ENCODE measurements around the gene LYPLAL1. TPM values are rescaled to one million over a fixed set of nuclear protein-coding genes. Genes with fewer than 3 reads are reported as not detected.

The LYPLAL1 gene
- total RNA-seq, 2 experiments from 2014 or later, result 23.1 to 24.0 TPM

GRCh38 chr1:219149009-219149577 lies 24.6 kb upstream of the LYPLAL1 start:
- H3K4me3 Mint-ChIP-seq, result no peak overlapping the region
- no peaks in the 10 kb centered on the region for H3K36me3 Mint-ChIP-seq
- CTCF ChIA-PET, result no interaction called here
- intact Hi-C loops (cut with micrococcal nuclease), result no loop called here
- POLR2A ChIA-PET, result no interaction called here
- DNase-seq, result no peak
- no peaks in the 10 kb centered on the region for H3K4me1 Mint-ChIP-seq (ENCODE audit: low read depth)
- H3K27me3 Mint-ChIP-seq, result peaks cover 4% of the 10 kb centered on the region
- no peaks in the 10 kb centered on the region for H3K9me3 Mint-ChIP-seq
- no peak overlapping the region for H3K27ac Mint-ChIP-seq

GRCh38 chr1:219149953-219150352 lies 23.7 kb upstream of the LYPLAL1 start:
- no peak for DNase-seq
- POLR2A ChIA-PET, result no interaction called here
- H3K4me3 Mint-ChIP-seq, result no peak overlapping the region
- H3K27me3 Mint-ChIP-seq, result peaks cover 4% of the 10 kb centered on the region
- CTCF ChIA-PET, result no interaction called here
- H3K4me1 Mint-ChIP-seq (ENCODE audit: low read depth), result no peaks in the 10 kb centered on the region
- intact Hi-C loops (cut with micrococcal nuclease), result no loop called here
- H3K9me3 Mint-ChIP-seq, result no peaks in the 10 kb centered on the region
- H3K27ac Mint-ChIP-seq, result no peak overlapping the region
- H3K36me3 Mint-ChIP-seq, result no peaks in the 10 kb centered on the region

- intact Hi-C loops (cut with micrococcal nuclease), result no loop called here
- POLR2A ChIA-PET, result no interaction called here
- Mint-ChIP-seq H3K27ac (no peak overlapping the region), H3K36me3 (no peaks in the 10 kb centered on the region), H3K27me3 (peaks cover 4% of the 10 kb centered on the region), H3K4me3 (no peak overlapping the region), H3K4me1 (ENCODE audit: low read depth) (no peaks in the 10 kb centered on the region), H3K9me3 (no peaks in the 10 kb centered on the region)
- DNase-seq, result no peak
- CTCF ChIA-PET, result no interaction called here
These were observed 22.8 kb upstream of the LYPLAL1 start for GRCh38 chr1:219150913-219151312.

GRCh38 chr1:219151467-219151866 lies 22.2 kb upstream of the LYPLAL1 start:
- no peaks in the 10 kb centered on the region for H3K4me1 Mint-ChIP-seq (ENCODE audit: low read depth)
- no peak overlapping the region for H3K4me3 Mint-ChIP-seq
- ChIA-PET CTCF (no interaction called here), POLR2A (no interaction called here)
- H3K27me3 Mint-ChIP-seq, result peaks cover 4% of the 10 kb centered on the region
- H3K27ac Mint-ChIP-seq, result no peak overlapping the region
- H3K9me3 Mint-ChIP-seq, result no peaks in the 10 kb centered on the region
- no peaks in the 10 kb centered on the region for H3K36me3 Mint-ChIP-seq
- intact Hi-C loops (cut with micrococcal nuclease), result no loop called here
- no peak for DNase-seq

- no peak for DNase-seq
- Mint-ChIP-seq H3K27me3 (peaks cover 4% of the 10 kb centered on the region), H3K4me1 (ENCODE audit: low read depth) (no peaks in the 10 kb centered on the region), H3K36me3 (no peaks in the 10 kb centered on the region), H3K9me3 (no peaks in the 10 kb centered on the region), H3K27ac (no peak overlapping the region), H3K4me3 (no peak overlapping the region)
- ChIA-PET POLR2A (no interaction called here), CTCF (no interaction called here)
- intact Hi-C loops (cut with micrococcal nuclease), result no loop called here
These were observed 20.9 kb upstream of the LYPLAL1 start for GRCh38 chr1:219152751-219153150.

GRCh38 chr1:219153723-219154122 lies 20.0 kb upstream of the LYPLAL1 start:
- no peak overlapping the region for H3K27ac Mint-ChIP-seq
- no peak overlapping the region for H3K4me3 Mint-ChIP-seq
- peaks cover 4% of the 10 kb centered on the region for H3K27me3 Mint-ChIP-seq
- ChIA-PET CTCF (interaction anchor here (0.6 kb wide), 1 partner anchor 824 kb away, joined by 4 read pairs; no protein-coding TSS in a partner anchor), POLR2A (no interaction called here)
- no peaks in the 10 kb centered on the region for H3K4me1 Mint-ChIP-seq (ENCODE audit: low read depth)
- no peaks in the 10 kb centered on the region for H3K36me3 Mint-ChIP-seq
- intact Hi-C loops (cut with micrococcal nuclease), result no loop called here
- H3K9me3 Mint-ChIP-seq, result no peaks in the 10 kb centered on the region
- no peak for DNase-seq

GRCh38 chr1:219155135-219155534 lies 18.5 kb upstream of the LYPLAL1 start:
- H3K4me1 Mint-ChIP-seq (ENCODE audit: low read depth), result no peaks in the 10 kb centered on the region
- no peak overlapping the region for H3K27ac Mint-ChIP-seq
- H3K9me3 Mint-ChIP-seq, result no peaks in the 10 kb centered on the region
- H3K27me3 Mint-ChIP-seq, result peaks cover 4% of the 10 kb centered on the region
- DNase-seq, result no peak
- H3K36me3 Mint-ChIP-seq, result no peaks in the 10 kb centered on the region
- intact Hi-C loops (cut with micrococcal nuclease), result no loop called here
- no peak overlapping the region for H3K4me3 Mint-ChIP-seq
- POLR2A ChIA-PET, result no interaction called here
- CTCF ChIA-PET, result no interaction called here

GRCh38 chr1:219159946-219160645 lies 13.6 kb upstream of the LYPLAL1 start:
- ChIA-PET POLR2A (no interaction called here), CTCF (no interaction called here)
- Mint-ChIP-seq H3K4me3 (no peak overlapping the region), H3K36me3 (no peaks in the 10 kb centered on the region), H3K4me1 (ENCODE audit: low read depth) (no peaks in the 10 kb centered on the region), H3K27ac (no peak overlapping the region), H3K9me3 (no peaks in the 10 kb centered on the region), H3K27me3 (peaks cover 11% of the 10 kb centered on the region)
- no peak for DNase-seq
- intact Hi-C loops (cut with micrococcal nuclease), result no loop called here

- no peak overlapping the region for H3K4me3 Mint-ChIP-seq
- intact Hi-C loops (cut with micrococcal nuclease), result no loop called here
- H3K9me3 Mint-ChIP-seq, result no peaks in the 10 kb centered on the region
- no peak for DNase-seq
- ChIA-PET POLR2A (no interaction called here), CTCF (no interaction called here)
- no peaks in the 10 kb centered on the region for H3K36me3 Mint-ChIP-seq
- peaks cover 15% of the 10 kb centered on the region for H3K27me3 Mint-ChIP-seq
- H3K4me1 Mint-ChIP-seq (ENCODE audit: low read depth), result no peaks in the 10 kb centered on the region
- H3K27ac Mint-ChIP-seq, result no peak overlapping the region
These were observed 12.7 kb upstream of the LYPLAL1 start for GRCh38 chr1:219160967-219161366.

GRCh38 chr1:219161371-219161770 lies 12.3 kb upstream of the LYPLAL1 start:
- POLR2A ChIA-PET, result no interaction called here

GRCh38 chr1:219163401-219163954 lies 10.2 kb upstream of the LYPLAL1 start:
- H3K4me1 Mint-ChIP-seq (ENCODE audit: low read depth), result no peaks in the 10 kb centered on the region
- no peaks in the 10 kb centered on the region for H3K36me3 Mint-ChIP-seq
- H3K9me3 Mint-ChIP-seq, result no peaks in the 10 kb centered on the region
- ChIA-PET CTCF (no interaction called here), POLR2A (no interaction called here)
- peaks cover 15% of the 10 kb centered on the region for H3K27me3 Mint-ChIP-seq
- H3K4me3 Mint-ChIP-seq, result no peak overlapping the region
- DNase-seq, result no peak
- no peak overlapping the region for H3K27ac Mint-ChIP-seq
- intact Hi-C loops (cut with micrococcal nuclease), result no loop called here

More at GRCh38 chr1:219161371-219161770, 12.3 kb upstream of the LYPLAL1 start:
- Mint-ChIP-seq H3K4me1 (ENCODE audit: low read depth) (no peaks in the 10 kb centered on the region), H3K4me3 (no peak overlapping the region), H3K27ac (no peak overlapping the region), H3K36me3 (no peaks in the 10 kb centered on the region), H3K9me3 (no peaks in the 10 kb centered on the region), H3K27me3 (peaks cover 15% of the 10 kb centered on the region)
- no peak for DNase-seq
- intact Hi-C loops (cut with micrococcal nuclease), result no loop called here
- CTCF ChIA-PET, result no interaction called here

- no peak overlapping the region for H3K27ac Mint-ChIP-seq
- DNase-seq, result no peak
- H3K27me3 Mint-ChIP-seq, result no peaks in the 10 kb centered on the region
- ChIA-PET POLR2A (no interaction called here), CTCF (no interaction called here)
- H3K36me3 Mint-ChIP-seq, result peaks cover 3% of the 10 kb centered on the region
- peaks cover 26% of the 10 kb centered on the region for H3K4me1 Mint-ChIP-seq (ENCODE audit: low read depth)
- H3K9me3 Mint-ChIP-seq, result no peaks in the 10 kb centered on the region
- intact Hi-C loops (cut with micrococcal nuclease), result loop anchor here (5.0 kb wide), 3 partner anchors 114 to 1539 kb away; partner anchors contain the start of genes GPATCH2 and SPATA17
- H3K4me3 Mint-ChIP-seq, result no peak overlapping the region
These were observed 2.3 kb upstream of the LYPLAL1 start for GRCh38 chr1:219171192-219171935.

All from activated CD4-positive, alpha-beta memory T cell treated with anti-CD3 and anti-CD28 coated beads for 36 hours (primary cell).